HG03095 (cell line): ENCODE data around the gene INSM2.

Source experiments
- ATAC-seq: cut with Tn5 transposase; IDR thresholded peaks from one replicate; pipeline ENCODE4 v1.9.1; 2021; ENCODE audit warnings: moderate library complexity; ENCODE audit not compliant: unreplicated experiment

INSM2 gene, protein sequence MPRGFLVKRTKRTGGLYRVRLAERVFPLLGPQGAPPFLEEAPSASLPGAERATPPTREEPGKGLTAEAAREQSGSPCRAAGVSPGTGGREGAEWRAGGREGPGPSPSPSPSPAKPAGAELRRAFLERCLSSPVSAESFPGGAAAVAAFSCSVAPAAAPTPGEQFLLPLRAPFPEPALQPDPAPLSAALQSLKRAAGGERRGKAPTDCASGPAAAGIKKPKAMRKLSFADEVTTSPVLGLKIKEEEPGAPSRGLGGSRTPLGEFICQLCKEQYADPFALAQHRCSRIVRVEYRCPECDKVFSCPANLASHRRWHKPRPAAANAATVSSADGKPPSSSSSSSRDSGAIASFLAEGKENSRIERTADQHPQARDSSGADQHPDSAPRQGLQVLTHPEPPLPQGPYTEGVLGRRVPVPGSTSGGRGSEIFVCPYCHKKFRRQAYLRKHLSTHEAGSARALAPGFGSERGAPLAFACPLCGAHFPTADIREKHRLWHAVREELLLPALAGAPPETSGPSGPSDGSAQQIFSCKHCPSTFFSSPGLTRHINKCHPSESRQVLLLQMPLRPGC

DNA sequence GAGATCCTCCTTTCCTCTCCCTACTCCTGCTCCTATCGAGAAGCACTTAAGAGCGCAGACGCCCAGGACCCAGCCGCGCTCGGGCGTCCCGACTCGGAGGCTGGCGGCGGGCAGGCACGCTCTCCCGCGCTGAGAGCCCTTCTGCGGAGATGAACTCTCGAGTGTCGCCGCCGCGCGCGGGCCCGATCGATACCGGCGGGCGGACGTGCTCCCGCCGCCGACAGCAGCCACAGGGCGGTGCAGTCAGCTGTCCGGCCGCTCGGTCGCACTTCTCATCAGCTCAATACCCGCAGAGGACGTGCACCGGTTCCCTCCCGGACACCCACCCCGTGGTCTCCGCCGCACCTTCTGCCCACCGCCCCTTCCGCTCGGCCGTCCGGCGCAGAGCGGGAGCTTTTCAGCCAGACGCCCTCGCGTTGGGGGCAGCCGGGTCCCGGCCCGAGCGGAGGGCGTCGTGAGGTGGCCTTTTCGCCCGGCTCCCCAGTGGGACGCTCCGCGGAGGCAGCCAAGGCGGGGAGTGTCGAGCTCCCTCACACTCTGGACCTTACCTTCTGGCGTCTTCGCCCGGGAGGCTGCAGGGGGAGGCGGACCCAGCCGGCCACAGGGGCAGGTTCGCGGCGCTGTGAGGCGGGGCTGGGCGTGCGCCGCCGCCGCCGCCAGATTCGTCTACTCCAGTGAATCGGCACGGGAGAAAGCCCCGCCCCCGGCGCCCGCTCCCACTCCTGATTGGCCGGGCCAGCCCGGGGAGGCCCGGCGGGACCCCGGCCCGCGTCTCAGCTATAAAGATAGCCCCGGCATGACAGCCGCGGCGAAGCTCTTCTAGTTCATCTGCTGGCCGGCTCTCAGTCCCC, at the start of gene INSM2:
Gene INSM2, plus strand, starts transcription at position 808 of the 851 bp plus-strand sequence. CDS start 89 bp downstream, outside the sequence.
- ATAC-seq, result peak; percentile 72

DNA sequence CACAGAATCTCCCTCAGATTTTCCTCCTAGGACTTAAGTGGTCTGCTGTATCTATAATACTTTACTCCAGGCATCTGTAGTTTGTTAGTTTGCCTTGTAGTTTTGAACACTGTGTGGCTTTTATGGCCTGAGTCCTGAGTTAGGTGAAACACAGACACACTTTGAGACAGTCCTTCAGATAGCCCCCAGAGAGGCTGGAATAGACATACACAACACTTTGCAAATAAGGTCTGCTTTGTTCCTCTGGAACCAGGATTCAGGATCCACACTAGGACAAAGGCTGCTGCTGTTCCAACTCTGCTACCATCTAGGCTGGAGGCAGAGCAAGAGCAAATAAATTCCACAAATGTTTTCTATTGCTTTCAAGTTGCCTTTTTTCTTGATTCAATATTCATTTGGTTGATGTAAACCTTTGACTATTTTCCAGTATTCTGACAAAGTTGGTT, 41.4 kb upstream of the INSM2 start:
- no peak for ATAC-seq

DNA sequence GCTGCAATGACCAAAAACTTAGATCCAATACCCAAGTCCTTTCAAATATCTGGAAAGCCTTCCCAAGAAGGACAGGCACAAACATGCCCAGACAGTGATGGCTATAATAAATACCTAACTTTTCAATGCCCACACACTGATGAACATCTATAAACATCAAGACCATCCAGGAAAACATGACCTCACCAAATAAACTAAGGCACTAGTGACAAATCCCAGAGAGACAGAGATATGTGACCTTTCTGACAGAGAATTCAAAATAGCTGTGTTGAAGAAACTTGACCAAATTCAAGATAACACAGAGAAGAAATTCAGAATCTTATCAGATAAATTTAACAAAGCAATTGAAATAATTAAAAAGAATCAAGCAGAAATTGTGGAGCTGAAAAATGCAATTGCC, 38.7 kb upstream of the INSM2 start:
- no peak for ATAC-seq

DNA sequence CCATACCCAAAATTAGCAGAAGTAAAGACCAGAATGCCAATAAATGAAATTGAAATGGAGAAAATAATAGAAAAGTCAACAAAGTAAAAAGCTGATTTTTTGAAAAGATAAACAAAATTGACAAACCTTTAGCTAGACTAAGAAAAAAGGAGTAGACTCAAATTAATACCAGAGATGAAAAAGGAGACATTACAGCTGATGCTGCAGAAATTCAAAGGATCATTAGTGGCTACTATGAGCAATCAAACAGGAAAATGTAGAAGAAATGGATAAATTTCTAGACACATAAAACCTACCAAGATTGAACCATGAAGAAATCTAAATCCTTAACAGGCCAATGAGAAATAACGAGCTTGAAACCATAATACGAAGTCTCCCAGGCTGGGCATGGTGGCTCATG, 34.8 kb upstream of the INSM2 start:
- ATAC-seq, result no peak

DNA sequence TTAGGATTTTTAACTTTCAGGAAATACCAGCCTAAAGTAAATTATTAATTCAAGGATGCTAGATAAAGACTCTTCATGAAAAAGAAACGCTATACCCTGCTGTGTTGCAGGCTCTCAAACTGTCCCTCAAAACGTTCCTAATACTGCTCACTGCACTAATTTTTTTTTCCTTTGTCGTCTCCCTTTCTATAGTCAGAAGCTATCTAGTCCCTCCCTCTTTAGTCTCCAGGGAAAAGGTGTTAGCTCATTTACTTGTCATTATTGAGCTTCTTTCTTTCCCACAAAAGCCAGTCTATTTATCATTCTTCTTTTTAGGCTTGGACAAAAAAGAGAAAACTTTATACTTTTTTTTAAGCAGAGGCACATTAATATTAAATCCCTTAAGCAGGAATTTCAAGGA, 30.3 kb upstream of the INSM2 start:
- ATAC-seq, result no peak

DNA sequence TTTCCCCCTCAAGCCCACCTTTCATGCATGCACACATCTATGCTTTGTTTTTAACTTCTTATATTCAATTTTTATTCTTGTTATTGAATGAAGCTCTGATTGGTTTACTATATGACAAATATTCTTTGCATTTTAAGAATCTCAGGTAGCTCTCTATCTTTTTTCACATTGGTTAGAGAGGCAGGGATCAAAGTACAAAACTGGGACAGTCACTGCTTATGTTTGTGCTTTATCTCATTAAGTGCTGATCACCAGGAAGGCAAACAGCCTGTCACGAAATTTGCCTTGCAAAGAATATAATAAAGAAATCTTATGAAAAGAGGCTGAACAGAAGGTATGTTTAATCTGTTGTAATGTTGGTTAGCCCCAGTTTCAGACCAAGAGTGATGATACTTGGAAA, 29.7 kb upstream of the INSM2 start:
- no peak for ATAC-seq

DNA sequence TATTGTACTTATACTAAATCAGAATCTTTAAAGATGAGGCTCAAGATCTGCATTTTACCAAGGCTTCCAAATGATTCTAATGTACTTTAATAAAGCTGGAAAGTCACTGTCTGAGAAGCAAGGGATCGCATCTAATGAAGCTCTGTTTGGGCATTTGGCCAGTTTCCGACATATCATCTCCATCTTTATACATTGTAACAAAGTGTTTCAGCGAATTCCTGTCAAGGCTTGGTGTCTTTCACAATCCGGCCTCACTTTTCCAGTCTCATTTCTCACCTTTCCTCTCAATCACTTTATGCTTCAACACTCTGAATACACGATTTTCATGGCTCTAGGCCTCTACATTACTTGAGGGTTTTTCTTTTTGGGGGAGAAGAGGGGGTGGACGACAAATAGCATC, 27.5 kb upstream of the INSM2 start:
- no peak for ATAC-seq

DNA sequence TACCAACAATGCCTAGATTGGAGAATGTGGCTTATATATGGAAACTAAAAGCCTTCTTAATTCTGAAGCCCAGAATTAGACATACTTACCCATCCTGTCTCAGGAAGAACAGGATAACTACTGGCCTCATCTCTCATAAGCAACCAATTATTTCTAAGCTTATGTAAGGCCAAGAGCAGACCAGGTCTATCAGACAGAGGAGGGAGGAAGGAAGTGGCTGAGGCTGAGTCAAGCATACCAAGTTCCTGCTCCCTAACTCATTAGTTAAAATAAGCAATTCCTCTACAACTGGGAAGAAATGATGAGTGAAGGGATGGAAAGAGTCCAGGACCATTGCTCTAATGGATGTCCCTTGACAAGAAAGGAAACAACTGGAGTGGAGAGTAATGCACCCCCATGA, 27.0 kb upstream of the INSM2 start:
- ATAC-seq, result no peak

DNA sequence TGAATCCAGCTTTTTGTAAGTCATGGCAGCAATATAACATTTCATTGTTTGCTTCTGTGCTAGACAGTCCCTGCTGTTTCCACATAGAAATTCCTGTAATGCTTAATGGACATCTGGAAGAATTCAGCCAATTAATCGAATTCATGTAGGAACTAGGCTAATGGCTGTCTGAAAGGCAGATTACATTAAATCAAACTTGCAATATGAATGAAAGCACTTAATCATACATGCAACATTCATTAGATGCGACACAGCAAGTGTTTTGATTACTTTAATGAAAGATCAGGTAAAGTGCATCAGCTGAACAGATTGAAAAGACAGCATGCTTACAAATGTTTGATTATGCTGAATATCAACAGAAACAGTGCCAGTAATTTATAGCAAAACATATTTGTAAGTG, 24.1 kb upstream of the INSM2 start:
- no peak for ATAC-seq

DNA sequence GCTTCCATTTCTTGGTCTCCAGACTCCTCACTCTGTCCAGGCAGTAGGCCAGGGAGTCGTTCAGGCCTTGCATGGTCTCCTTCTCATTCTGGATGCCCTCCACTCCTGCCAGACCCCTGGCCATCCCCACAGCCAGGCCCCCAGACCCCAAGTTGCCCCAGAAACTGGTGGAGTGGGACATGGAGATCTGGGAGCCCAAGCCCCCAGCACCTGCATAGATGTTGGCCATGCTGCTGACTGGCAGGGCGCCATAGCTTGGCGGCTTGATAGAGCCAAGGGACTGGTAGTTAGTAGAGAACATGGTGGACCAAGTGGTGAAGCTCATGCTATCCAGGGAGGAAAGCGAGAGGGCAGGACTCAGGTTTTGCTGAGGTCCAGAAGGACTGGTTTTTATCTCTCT, 21.2 kb upstream of the INSM2 start:
- ATAC-seq, result no peak

DNA sequence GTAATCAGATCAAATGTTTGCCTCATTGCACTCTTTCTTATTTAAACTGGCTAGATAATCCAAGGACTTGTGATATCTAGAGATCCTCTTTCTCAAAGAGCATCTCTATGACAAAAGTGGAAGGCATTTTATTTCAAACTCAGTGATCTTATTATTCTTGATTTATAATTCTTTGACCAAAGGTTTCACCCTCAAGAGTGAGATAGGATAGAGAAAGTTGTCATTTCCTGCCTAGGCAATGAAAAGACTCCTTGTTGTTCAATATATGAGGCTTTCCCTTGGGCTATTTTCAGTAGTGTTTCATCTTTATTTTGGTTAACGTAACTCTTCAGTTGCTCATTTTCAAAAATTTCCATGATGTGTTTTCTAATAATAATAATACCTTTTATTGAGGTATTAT, 18.0 kb upstream of the INSM2 start:
- no peak for ATAC-seq

DNA sequence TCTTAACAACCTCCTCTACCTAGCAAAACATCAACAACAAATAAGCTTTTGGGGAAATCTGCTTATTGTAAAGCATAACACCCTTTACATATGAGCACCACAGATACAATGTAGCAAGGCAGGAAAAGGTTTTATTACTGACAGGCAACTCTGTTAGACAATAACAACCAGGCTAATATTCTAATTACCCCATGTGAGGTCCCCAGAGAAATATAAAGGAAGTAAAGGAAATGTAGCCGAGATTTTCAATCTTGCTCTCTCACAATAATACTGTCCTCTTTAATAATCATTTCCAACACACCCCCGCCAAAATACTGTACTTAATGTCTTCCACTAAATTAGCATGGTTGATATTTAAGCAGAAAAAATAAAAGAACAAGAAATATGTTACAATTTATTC, 14.0 kb upstream of the INSM2 start:
- no peak for ATAC-seq

DNA sequence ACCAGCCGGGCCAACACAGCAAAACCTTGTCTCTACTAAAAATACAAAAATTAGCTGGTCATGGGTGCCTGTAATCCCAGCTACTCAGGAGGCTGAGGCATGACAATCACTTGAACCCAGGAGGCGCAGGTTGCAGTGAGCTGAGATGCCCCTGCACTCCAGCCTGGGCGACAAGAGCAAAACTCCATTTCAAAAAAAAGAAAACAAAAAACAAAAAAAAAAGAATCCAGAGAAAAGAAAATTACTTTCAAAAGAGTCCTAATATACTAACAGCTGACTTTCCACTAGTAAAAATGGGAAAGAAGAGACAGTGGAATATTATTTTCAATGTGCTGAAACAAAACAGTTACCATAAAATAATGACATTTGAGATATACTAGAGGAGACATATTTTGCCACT, 8.3 kb upstream of the INSM2 start:
- no peak for ATAC-seq

DNA sequence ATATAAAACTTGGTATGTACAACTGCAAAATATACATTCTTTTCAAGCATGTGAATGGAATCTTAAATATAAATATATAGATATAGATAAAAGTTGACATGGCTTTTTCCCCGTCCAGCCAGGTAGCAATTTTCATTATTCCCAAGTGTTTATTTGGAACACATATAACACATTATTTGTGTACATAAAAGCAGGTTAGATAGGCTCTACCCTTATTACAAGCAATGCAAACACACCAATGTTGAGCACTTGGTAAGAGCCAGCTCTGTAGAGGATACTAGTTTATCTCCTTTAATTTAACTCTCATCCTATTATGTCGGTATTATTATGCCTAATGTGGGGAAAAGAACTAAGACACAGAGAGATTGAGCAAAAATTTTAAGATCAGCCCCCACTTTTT, 7.0 kb upstream of the INSM2 start:
- no peak for ATAC-seq

DNA sequence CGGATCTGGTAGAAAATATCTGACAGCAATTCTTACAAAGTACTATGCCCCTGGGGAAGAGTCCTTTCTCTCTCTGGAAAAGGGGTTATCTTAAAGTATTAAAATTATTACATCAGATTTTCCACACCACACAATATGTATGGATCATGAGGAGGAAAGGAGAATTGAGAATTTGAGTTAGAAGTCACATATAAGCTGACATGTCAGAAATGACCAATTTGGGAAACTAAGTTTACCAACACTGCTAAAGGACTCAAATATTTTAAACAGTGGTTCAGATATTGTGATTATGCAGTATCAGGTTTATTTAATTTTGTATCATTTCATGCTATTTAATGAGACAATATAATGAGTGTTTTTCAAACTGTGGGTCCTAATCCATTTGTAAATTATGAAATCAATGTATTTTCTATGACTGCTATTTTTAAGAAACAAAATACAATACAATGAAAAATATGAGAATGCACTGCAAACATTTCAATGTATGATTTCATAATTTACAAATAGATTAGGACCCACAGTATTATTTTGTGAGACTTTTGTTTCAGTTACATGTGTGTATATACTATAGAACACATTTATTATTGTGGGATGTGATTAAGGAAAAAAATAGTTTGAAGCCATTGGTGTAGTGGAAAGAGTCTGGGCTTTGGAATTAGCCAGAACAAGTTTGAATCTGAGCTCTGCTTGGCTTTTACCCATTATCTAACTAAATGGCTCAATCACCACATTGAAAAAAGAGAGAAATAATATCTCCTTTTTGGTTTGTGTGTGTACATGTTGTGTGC, 1.8 kb upstream of the INSM2 start:
- no peak for ATAC-seq

DNA sequence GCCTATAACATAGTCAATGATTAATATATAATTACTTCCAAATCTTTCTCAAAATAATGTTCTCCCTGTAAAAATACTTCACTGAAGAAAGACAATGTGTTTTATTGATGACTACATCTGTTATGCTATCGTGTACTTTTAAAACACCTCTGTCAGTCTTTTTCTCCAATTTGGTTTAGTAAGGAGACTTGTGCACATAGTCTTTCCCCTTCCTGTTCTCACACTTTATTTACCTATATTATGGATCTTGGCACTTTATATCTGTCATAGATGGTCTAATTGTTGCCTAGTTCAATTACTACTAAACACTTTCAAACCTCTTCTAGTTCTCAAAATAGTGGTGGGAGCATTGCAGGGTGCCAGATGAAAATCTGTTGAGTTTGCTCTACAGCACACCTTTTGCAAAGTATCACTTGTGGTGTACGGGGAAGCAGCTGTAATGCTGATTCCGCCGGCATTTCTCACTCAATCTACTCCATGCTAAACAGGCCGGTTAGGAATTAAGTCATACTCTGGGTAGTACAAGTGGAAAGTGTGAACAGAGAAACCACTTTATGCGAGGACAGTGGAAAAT, 1.1 kb upstream of the INSM2 start:
- ATAC-seq, result peak; percentile 2

DNA sequence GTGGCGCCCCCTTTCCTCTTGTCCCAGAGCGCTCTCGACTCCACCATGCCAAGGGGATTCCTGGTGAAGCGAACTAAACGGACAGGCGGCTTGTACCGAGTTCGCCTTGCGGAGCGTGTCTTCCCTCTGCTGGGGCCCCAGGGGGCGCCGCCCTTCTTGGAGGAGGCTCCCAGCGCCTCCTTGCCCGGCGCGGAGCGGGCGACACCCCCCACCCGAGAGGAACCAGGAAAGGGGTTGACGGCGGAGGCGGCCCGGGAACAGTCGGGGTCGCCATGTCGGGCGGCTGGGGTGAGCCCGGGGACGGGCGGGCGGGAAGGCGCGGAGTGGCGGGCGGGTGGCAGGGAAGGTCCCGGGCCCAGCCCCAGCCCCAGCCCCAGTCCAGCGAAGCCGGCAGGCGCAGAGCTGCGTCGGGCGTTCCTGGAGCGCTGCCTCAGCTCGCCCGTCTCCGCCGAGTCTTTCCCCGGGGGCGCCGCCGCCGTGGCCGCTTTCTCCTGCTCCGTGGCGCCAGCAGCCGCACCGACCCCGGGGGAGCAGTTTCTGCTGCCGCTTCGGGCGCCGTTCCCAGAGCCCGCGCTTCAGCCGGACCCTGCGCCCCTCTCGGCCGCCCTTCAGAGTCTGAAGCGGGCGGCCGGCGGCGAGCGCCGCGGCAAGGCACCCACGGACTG, 376 bp downstream of the INSM2 start:
- peak; percentile 27 for ATAC-seq

DNA sequence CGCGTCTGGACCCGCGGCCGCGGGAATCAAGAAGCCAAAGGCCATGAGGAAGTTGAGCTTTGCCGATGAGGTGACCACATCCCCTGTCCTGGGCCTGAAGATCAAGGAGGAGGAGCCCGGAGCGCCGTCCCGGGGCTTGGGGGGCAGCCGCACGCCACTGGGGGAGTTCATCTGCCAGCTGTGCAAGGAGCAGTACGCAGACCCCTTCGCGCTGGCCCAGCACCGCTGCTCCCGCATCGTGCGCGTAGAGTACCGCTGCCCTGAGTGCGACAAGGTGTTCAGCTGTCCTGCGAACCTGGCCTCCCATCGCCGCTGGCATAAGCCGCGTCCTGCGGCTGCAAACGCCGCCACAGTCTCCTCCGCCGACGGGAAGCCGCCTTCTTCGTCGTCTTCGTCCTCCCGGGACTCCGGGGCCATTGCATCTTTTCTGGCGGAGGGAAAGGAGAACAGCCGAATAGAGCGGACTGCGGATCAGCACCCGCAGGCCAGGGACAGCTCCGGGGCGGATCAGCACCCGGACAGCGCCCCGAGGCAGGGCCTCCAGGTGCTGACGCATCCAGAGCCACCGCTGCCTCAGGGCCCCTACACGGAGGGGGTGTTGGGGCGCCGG, 1.0 kb downstream of the INSM2 start:
- ATAC-seq, result peak; percentile 60

DNA sequence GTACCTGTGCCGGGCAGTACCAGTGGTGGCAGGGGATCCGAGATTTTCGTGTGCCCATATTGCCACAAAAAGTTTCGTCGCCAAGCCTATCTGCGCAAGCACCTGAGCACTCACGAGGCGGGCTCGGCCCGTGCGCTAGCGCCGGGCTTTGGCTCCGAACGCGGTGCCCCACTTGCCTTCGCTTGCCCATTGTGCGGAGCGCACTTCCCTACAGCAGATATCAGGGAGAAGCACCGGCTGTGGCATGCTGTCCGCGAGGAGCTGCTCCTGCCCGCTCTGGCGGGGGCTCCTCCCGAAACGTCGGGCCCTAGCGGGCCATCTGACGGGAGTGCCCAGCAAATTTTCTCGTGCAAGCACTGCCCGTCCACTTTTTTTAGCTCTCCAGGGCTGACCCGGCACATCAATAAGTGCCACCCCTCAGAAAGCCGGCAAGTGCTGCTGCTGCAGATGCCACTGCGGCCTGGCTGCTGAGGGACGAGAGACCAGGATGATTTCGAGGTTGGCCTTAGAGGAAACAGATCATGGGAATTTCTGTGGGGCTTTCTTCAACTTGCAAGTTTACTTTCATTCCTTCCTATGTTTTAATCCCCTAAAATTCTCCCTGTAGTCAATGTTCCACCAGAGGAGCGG, 1.6 kb downstream of the INSM2 start:
- ATAC-seq, result no peak
